Naive thymus-derived CD4-positive, alpha-beta T cell (primary cell): ENCODE results near the gene ELN. TPM values are rescaled to one million over a fixed set of nuclear protein-coding genes. Genes with fewer than 3 reads are reported as not detected.
A peak's percentile ranks its signal among the peaks of the same experiment; 100 is the strongest.

Experiments used
- ATAC-seq: fragments of 150-1000 bp; cut with Tn5 transposase; 2 replicates; pipeline ENCODE4 v1.10.0; 2021; ENCODE audit warnings: mild to moderate bottlenecking, moderate library complexity
- CTCF ChIA-PET: fragments of 350-600 bp; sonication (Branson Sonifier 250); formaldehyde crosslinking; loops from one replicate; lab custom pipeline; 2021; ENCODE audit warnings: antibody characterized with exemption; lab: Charles Lee
- POLR2A ChIA-PET: fragments of 350-600 bp; sonication (Branson Sonifier 250); formaldehyde crosslinking; loops from one replicate; lab custom pipeline; 2021; ENCODE audit warnings: antibody characterized with exemption, inconsistent platforms; lab: Charles Lee
- DNase-seq, 9 donors: peaks; one replicate each; pipeline versions ENCODE4 v3.0.0 to v3.0.0-alpha.2; 2020 to 2022; ENCODE audit warnings: mixed read lengths in 1 of 9
- H3K27ac ChIP-seq: one replicate; pipeline ENCODE4 v1.7.0; 2013; ENCODE audit warnings: mild to moderate bottlenecking, low read depth, low read length, moderate library complexity
- H3K27me3 ChIP-seq, 2 donors: one replicate each; pipeline ENCODE4 v1.7.0; 2013; ENCODE audit warnings: low read length in 2 of 2, mild to moderate bottlenecking in 2 of 2, moderate library complexity in 2 of 2; ENCODE audit not compliant: control insufficient read depth in 2 of 2, insufficient read depth in 2 of 2
- H3K36me3 ChIP-seq, 3 experiments: 1 replicate in 2 of 3; 2 replicates in 1 of 3; pipeline ENCODE4 v1.7.0; 2013; ENCODE audit warnings: low read length in 3 of 3, mild to moderate bottlenecking in 3 of 3, moderate library complexity in 1 of 3; ENCODE audit not compliant: insufficient read depth in 3 of 3, control insufficient read depth in 2 of 3
- H3K4me1 ChIP-seq, 2 donors: one replicate each; pipeline ENCODE4 v1.7.0; 2013; ENCODE audit warnings: low read length in 2 of 2, mild to moderate bottlenecking in 2 of 2, moderate library complexity in 1 of 2; ENCODE audit not compliant: control insufficient read depth in 2 of 2, insufficient read depth in 2 of 2
- H3K4me3 ChIP-seq: 2 replicates; pipeline ENCODE4 v1.7.0; 2013; ENCODE audit warnings: mild to moderate bottlenecking, low read length
- H3K9me3 ChIP-seq, 3 experiments: 1 replicate in 2 of 3; 2 replicates in 1 of 3; pipeline ENCODE4 v1.7.0; 2013; ENCODE audit warnings: low read length in 3 of 3; ENCODE audit not compliant: control insufficient read depth in 2 of 3
- H3K27ac Mint-ChIP-seq, 9 donors: one replicate each; pipeline ENCODE4 v1.8.0; 2020 to 2022; ENCODE audit warnings: mixed read lengths in 9 of 9, mild to moderate bottlenecking in 8 of 9, moderate library complexity in 5 of 9, inconsistent platforms in 2 of 9
- H3K27me3 Mint-ChIP-seq, 5 donors: one replicate each; pipeline ENCODE4 v1.8.0; 2021 to 2022; ENCODE audit warnings: mixed read lengths in 5 of 5, mild to moderate bottlenecking in 1 of 5
- H3K36me3 Mint-ChIP-seq, 5 donors: one replicate each; pipeline ENCODE4 v1.8.0; 2020 to 2022; ENCODE audit warnings: mixed read lengths in 5 of 5, mild to moderate bottlenecking in 3 of 5, inconsistent platforms in 1 of 5
- H3K4me1 Mint-ChIP-seq, 7 donors: one replicate each; pipeline ENCODE4 v1.8.0; 2020 to 2022; ENCODE audit warnings: mixed read lengths in 7 of 7, mild to moderate bottlenecking in 3 of 7, inconsistent platforms in 1 of 7
- H3K4me3 Mint-ChIP-seq, 10 donors: one replicate each; pipeline ENCODE4 v1.8.0; 2020 to 2022; ENCODE audit warnings: mild to moderate bottlenecking in 10 of 10, mixed read lengths in 10 of 10, moderate library complexity in 6 of 10, inconsistent platforms in 2 of 10
- H3K9me3 Mint-ChIP-seq, 11 donors: one replicate each; pipeline ENCODE4 v1.8.0; 2020 to 2022; ENCODE audit warnings: mixed read lengths in 11 of 11, mild to moderate bottlenecking in 4 of 11, inconsistent platforms in 1 of 11, moderate library complexity in 1 of 11
- intact Hi-C, 2 donors: fragments of 100-400 bp; cut with micrococcal nuclease; formaldehyde crosslinking; loops; one replicate each; pipeline ENCODE4 v1.15.1; 2023
- polyA plus RNA-seq, 2 donors: library from polyadenylated mRNA; unstranded; fragments of 300-500 nt; fragmentation: Illumina TruSeq; gene quantifications; one replicate each; pipeline ENCODE4 v1.2.3, GENCODE V29; 2021
- total RNA-seq, 6 experiments: library from RNA in 5 of 6; stranded (reverse) in 5 of 6; gene quantifications; 1 replicate in 5 of 6; 2 replicates in 1 of 6; pipeline ENCODE4 v1.2.3 and lab custom pipeline; 2021 to 2026

Gene ELN
- total and polyA plus RNA-seq, 7 experiments from 2014 or later = 0.11 to 0.67 (median 0.66) TPM; not detected in 4

GRCh38 chr7:74000489-74001149 is 27.4 kb upstream of the ELN start:
- Histone ChIP-seq H3K4me1 (no peaks in the 10 kb centered on the region), H3K27me3 (no peaks in the 10 kb centered on the region), H3K27ac (no peak overlapping the region), H3K36me3 (no peaks in the 10 kb centered on the region), H3K9me3 (no peaks in the 10 kb centered on the region), H3K4me3 (no peak overlapping the region)
- CTCF ChIA-PET = interaction anchor here (0.6 kb wide), 1 partner anchor 76 kb away, joined by 3 read pairs; no protein-coding TSS in a partner anchor
- no peak for ATAC-seq
- no peak for DNase-seq
- H3K4me3 Mint-ChIP-seq = no peak overlapping the region
- peaks cover 0 to 19% (median 6%) of the 10 kb centered on the region in 5 donors for H3K27me3 Mint-ChIP-seq
- H3K4me1 Mint-ChIP-seq = peaks cover 0 to 15% (median 6%) of the 10 kb centered on the region in 7 donors
- intact Hi-C loops = no loop called here
- peaks cover 0 to 3% (median 0%) of the 10 kb centered on the region in 11 donors for H3K9me3 Mint-ChIP-seq
- POLR2A ChIA-PET = no interaction called here
- H3K27ac Mint-ChIP-seq = no peak overlapping the region
- H3K36me3 Mint-ChIP-seq = peaks cover 0 to 7% (median 0%) of the 10 kb centered on the region in 5 donors

GRCh38 chr7:74001150-74001494 is 26.9 kb upstream of the ELN start:
- peaks cover 0 to 19% (median 5%) of the 10 kb centered on the region in 5 donors for H3K27me3 Mint-ChIP-seq
- Histone ChIP-seq H3K9me3 (no peaks in the 10 kb centered on the region), H3K4me3 (no peak overlapping the region), H3K36me3 (no peaks in the 10 kb centered on the region), H3K4me1 (no peaks in the 10 kb centered on the region), H3K27me3 (no peaks in the 10 kb centered on the region), H3K27ac (no peak overlapping the region)
- peaks cover 0 to 4% (median 0%) of the 10 kb centered on the region in 5 donors for H3K36me3 Mint-ChIP-seq
- DNase-seq = no peak
- H3K27ac Mint-ChIP-seq = no peak overlapping the region
- peaks cover 0 to 1% (median 0%) of the 10 kb centered on the region in 11 donors for H3K9me3 Mint-ChIP-seq
- no peak for ATAC-seq
- ChIA-PET CTCF (no interaction called here), POLR2A (no interaction called here)
- no peak overlapping the region for H3K4me3 Mint-ChIP-seq
- intact Hi-C loops = no loop called here
- H3K4me1 Mint-ChIP-seq = peaks cover 0 to 15% (median 6%) of the 10 kb centered on the region in 7 donors

DNA sequence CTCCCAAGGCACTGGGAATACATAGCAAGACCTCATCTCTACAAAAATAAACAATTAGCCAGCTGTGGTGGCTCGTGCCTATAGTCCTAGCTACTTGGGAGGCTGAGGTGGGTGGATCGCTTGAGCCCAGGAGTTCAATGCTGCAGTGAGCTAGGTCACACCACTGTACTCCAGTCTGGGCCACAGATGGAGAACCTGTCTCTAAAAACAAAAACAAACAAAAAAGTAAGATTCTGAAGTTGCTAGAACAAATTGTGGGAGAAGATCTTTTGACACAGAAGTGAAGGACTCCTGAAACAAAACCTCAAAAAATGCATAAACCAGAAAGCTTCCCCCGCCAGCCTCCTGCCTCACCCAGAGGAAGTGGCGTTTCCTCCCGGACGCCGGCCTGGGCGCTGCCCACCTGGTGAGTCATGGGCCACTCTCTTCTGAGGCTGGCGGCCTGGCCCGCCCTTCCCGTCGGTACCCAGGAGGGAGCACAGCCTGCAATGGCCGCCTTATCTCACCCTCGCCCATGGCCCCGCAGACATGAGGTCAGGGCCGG is 25.4 kb upstream of the ELN start:
- peak overlapping the region in 1 of 10 donors; percentile 62 for H3K4me3 Mint-ChIP-seq
- ChIA-PET CTCF (no interaction called here), POLR2A (no interaction called here)
- H3K9me3 ChIP-seq = no peaks in the 10 kb centered on the region
- ATAC-seq (peak; percentile 84), DNase-seq (peak in 1 of 9 donors; percentile 25)
- no peaks in the 10 kb centered on the region for H3K36me3 ChIP-seq
- H3K4me1 ChIP-seq = no peaks in the 10 kb centered on the region
- H3K9me3 Mint-ChIP-seq = no peaks in the 10 kb centered on the region
- H3K27ac ChIP-seq = no peak overlapping the region
- H3K27ac Mint-ChIP-seq = peak overlapping the region in 1 of 9 donors; percentile 39
- peaks cover 0 to 15% (median 6%) of the 10 kb centered on the region in 7 donors for H3K4me1 Mint-ChIP-seq
- H3K27me3 ChIP-seq = no peaks in the 10 kb centered on the region
- no peaks in the 10 kb centered on the region for H3K36me3 Mint-ChIP-seq
- no peak overlapping the region for H3K4me3 ChIP-seq
- intact Hi-C loops = no loop called here
- H3K27me3 Mint-ChIP-seq = peaks cover 0 to 15% (median 0%) of the 10 kb centered on the region in 5 donors

GRCh38 chr7:74003621-74004020 is 24.4 kb upstream of the ELN start:
- H3K36me3 ChIP-seq = no peaks in the 10 kb centered on the region
- no peak overlapping the region for H3K4me3 ChIP-seq
- DNase-seq = no peak
- ATAC-seq = peak; percentile 41
- peaks cover 0 to 10% (median 0%) of the 10 kb centered on the region in 5 donors for H3K27me3 Mint-ChIP-seq
- intact Hi-C loops = no loop called here
- no peaks in the 10 kb centered on the region for H3K9me3 ChIP-seq
- H3K27me3 ChIP-seq = no peaks in the 10 kb centered on the region
- H3K9me3 Mint-ChIP-seq = no peaks in the 10 kb centered on the region
- H3K27ac Mint-ChIP-seq = no peak overlapping the region
- no peak overlapping the region for H3K4me3 Mint-ChIP-seq
- H3K4me1 Mint-ChIP-seq = peaks cover 0 to 15% (median 6%) of the 10 kb centered on the region in 7 donors
- no peak overlapping the region for H3K27ac ChIP-seq
- no peaks in the 10 kb centered on the region for H3K4me1 ChIP-seq
- H3K36me3 Mint-ChIP-seq = no peaks in the 10 kb centered on the region
- CTCF ChIA-PET = no interaction called here
- POLR2A ChIA-PET = no interaction called here

DNA sequence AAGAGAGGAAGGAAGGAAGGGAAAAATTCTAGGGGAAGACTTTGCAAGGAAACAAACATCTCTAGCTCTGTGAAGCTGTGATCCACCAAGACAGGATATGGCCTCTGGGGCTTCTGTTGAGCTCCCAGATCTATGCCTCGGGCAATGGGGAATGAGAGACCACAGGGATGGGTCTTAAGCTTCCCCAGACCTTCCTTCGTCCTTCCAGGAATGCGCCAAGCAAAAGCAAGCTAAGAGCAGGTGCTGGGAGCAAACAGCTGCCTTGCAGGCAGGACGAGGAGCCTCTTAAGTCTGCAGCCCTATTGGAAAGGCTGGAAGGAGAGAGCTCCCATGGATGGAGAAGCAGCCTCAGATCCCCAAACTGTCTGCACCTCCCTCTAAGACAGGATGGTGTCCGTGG is 21.9 kb upstream of the ELN start:
- peaks cover 0 to 7% (median 0%) of the 10 kb centered on the region in 5 donors for H3K27me3 Mint-ChIP-seq
- H3K4me1 ChIP-seq = no peaks in the 10 kb centered on the region
- peaks cover 0 to 15% (median 6%) of the 10 kb centered on the region in 7 donors for H3K4me1 Mint-ChIP-seq
- no peaks in the 10 kb centered on the region for H3K36me3 ChIP-seq
- CTCF ChIA-PET = no interaction called here
- no peak for DNase-seq
- no peaks in the 10 kb centered on the region for H3K36me3 Mint-ChIP-seq
- intact Hi-C loops = no loop called here
- H3K9me3 Mint-ChIP-seq = no peaks in the 10 kb centered on the region
- POLR2A ChIA-PET = no interaction called here
- no peak overlapping the region for H3K27ac Mint-ChIP-seq
- no peak overlapping the region for H3K4me3 Mint-ChIP-seq
- ATAC-seq = no peak
- no peaks in the 10 kb centered on the region for H3K9me3 ChIP-seq
- H3K27ac ChIP-seq = no peak overlapping the region
- no peak overlapping the region for H3K4me3 ChIP-seq
- H3K27me3 ChIP-seq = no peaks in the 10 kb centered on the region

DNA sequence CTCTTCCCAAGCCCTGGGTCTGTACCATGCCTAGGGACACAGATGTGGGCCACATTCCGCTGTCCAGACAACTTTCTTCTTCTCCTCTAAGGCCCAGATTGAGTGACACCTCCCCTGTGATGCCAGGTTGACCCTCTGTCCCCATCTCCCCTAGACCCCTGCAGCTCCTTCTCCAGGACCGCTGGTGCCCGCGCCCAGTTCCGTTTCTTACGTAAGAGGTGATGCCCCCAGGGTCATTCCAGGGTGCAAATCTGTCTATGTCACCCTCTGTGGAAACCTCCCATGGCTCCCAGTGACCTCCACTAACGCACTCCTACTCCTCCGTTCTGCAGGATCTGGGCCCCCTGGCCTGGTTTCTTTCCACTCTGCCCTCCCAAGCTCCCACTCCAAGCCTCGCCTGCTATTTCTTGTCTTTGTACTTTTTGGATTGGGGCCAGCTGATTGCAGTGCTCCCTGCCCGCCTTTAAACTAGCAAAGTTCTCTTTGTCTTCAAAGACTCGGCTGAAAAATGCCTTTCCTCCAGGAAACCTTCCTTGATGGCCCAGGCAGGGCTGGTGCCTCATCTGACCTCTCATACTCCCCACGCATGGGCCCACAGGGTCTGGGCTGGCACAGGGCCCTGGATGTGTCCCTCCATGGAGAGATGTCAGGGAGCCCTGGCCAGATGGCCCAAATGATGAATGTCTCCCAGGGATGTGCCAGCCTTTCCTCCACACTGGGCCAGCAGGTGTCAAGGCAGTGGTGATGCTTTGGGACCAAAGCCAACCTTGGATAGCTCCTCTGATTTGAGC is 21.3 kb upstream of the ELN start:
- ChIA-PET CTCF (no interaction called here), POLR2A (no interaction called here)
- Mint-ChIP-seq H3K27me3 (peaks cover 0 to 5% (median 0%) of the 10 kb centered on the region in 5 donors), H3K9me3 (no peaks in the 10 kb centered on the region), H3K27ac (peak overlapping the region in 1 of 9 donors; percentile 58), H3K36me3 (no peaks in the 10 kb centered on the region), H3K4me3 (no peak overlapping the region), H3K4me1 (peaks cover 0 to 15% (median 6%) of the 10 kb centered on the region in 7 donors)
- Histone ChIP-seq H3K27me3 (no peaks in the 10 kb centered on the region), H3K27ac (no peak overlapping the region), H3K9me3 (no peaks in the 10 kb centered on the region), H3K36me3 (no peaks in the 10 kb centered on the region), H3K4me3 (no peak overlapping the region), H3K4me1 (no peaks in the 10 kb centered on the region)
- DNase-seq (no peak), ATAC-seq (no peak)
- intact Hi-C loops = no loop called here
